Measurements from ENCODE around the gene AVPR1A. TPM values are rescaled to one million over a fixed set of nuclear protein-coding genes. Genes with fewer than 3 reads are reported as not detected.

Gene AVPR1A
- total and polyA plus RNA-seq, 10 of the 15 experiments (the other 5 are each of a cell fraction or from before 2014, with no cell fraction given) = 0.04 to 0.10 TPM; not detected in 8

DNA sequence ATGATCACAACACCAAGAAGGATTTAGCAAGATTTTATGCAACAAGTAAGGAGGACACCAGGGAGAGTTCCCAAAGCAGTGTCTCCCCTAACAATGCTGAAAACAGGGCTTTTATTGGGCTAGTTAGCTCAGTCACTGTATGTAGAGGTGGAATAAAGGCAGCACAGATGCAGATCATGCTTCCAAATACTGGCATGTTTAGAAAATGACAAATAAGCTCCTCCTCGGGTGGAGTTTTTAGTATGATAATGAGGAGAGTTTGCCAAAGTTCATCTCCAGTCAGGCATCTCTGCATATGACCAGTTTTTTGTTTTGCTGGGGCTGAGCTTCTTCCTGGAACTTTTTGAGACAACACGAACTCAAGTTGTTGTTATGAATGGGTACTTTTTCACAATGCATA is 4.4 kb upstream of the AVPR1A start:
- POLR2A ChIA-PET = no interaction called here
- Histone ChIP-seq H4K20me1 (ENCODE audit: control insufficient read depth, insufficient read depth) (no peaks in the 10 kb centered on the region), H3K9ac (ENCODE audit: control insufficient read depth, insufficient read depth, low read length) (no peak overlapping the region), H3K79me2 (ENCODE audit: control insufficient read depth, insufficient read depth, low read length) (no peaks in the 10 kb centered on the region), H3K9me3 (replicated peaks; ENCODE audit: control insufficient read depth, insufficient read depth, low read length) (no peaks in the 10 kb centered on the region; the same call in 2 of the 3 replicates), H3K4me1 (ENCODE audit: control insufficient read depth, insufficient read depth, low read length) (no peaks in the 10 kb centered on the region), H3K27ac (ENCODE audit: control insufficient read depth, insufficient read depth) (no peak overlapping the region), H3K36me3 (ENCODE audit: control insufficient read depth in 2 of 2, insufficient read depth in 2 of 2, low read length in 1 of 2) (no peaks in the 10 kb centered on the region), H2AFZ (ENCODE audit: control insufficient read depth, low read depth, low read length) (no peak overlapping the region), H3K4me2 (ENCODE audit: control insufficient read depth, insufficient read depth) (no peak overlapping the region), H3K4me3 (no peak overlapping the region), H3K27me3 (replicated peaks in 1 of 2; ENCODE audit: control insufficient read depth in 2 of 2, insufficient read depth in 2 of 2, low read length in 1 of 2) (peaks cover 8 to 11% of the 10 kb centered on the region in 2 experiments)
- no peak for TF ChIP-seq SIN3A (IDR thresholded peaks at IDR 0.05; ENCODE audit: low read depth, low read length)
- TF ChIP-seq, protein P1, sequence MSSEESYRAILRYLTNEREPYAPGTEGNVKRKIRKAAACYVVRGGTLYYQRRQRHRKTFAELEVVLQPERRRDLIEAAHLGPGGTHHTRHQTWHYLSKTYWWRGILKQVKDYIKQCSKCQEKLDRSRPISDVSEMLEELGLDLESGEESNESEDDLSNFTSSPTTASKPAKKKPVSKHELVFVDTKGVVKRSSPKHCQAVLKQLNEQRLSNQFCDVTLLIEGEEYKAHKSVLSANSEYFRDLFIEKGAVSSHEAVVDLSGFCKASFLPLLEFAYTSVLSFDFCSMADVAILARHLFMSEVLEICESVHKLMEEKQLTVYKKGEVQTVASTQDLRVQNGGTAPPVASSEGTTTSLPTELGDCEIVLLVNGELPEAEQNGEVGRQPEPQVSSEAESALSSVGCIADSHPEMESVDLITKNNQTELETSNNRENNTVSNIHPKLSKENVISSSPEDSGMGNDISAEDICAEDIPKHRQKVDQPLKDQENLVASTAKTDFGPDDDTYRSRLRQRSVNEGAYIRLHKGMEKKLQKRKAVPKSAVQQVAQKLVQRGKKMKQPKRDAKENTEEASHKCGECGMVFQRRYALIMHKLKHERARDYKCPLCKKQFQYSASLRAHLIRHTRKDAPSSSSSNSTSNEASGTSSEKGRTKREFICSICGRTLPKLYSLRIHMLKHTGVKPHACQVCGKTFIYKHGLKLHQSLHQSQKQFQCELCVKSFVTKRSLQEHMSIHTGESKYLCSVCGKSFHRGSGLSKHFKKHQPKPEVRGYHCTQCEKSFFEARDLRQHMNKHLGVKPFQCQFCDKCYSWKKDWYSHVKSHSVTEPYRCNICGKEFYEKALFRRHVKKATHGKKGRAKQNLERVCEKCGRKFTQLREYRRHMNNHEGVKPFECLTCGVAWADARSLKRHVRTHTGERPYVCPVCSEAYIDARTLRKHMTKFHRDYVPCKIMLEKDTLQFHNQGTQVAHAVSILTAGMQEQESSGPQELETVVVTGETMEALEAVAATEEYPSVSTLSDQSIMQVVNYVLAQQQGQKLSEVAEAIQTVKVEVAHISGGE (CRISPR knock-in tag; IDR thresholded peaks at IDR 0.05) = no peak
- TF ChIP-seq, protein P2, sequence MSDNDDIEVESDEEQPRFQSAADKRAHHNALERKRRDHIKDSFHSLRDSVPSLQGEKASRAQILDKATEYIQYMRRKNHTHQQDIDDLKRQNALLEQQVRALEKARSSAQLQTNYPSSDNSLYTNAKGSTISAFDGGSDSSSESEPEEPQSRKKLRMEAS (IDR thresholded peaks at IDR 0.05; ENCODE audit: low read depth, low read length) = no peak
- TF ChIP-seq TCF3 (IDR thresholded peaks at IDR 0.05; ENCODE audit: borderline replicate concordance, insufficient read depth, low read depth, low read length) = no peak
- TF ChIP-seq, protein P3, sequence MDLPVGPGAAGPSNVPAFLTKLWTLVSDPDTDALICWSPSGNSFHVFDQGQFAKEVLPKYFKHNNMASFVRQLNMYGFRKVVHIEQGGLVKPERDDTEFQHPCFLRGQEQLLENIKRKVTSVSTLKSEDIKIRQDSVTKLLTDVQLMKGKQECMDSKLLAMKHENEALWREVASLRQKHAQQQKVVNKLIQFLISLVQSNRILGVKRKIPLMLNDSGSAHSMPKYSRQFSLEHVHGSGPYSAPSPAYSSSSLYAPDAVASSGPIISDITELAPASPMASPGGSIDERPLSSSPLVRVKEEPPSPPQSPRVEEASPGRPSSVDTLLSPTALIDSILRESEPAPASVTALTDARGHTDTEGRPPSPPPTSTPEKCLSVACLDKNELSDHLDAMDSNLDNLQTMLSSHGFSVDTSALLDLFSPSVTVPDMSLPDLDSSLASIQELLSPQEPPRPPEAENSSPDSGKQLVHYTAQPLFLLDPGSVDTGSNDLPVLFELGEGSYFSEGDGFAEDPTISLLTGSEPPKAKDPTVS (IDR thresholded peaks at IDR 0.05; ENCODE audit: low read depth, low read length) = no peak
- TF ChIP-seq CREM (IDR thresholded peaks at IDR 0.05; ENCODE audit: low read depth) = no peak
- no peak for TF ChIP-seq NFXL1 (IDR thresholded peaks at IDR 0.05; ENCODE audit: borderline replicate concordance)
- no peak for TF ChIP-seq KAT2A (conservative IDR thresholded peaks at IDR 0.05; ENCODE audit: control insufficient read depth, low read depth, low read length)
- TF ChIP-seq BMI1 (IDR thresholded peaks at IDR 0.05; ENCODE audit: borderline replicate concordance) = no peak
- no peak for TF ChIP-seq SPI1 (IDR thresholded peaks at IDR 0.05; ENCODE audit: borderline replicate concordance, insufficient read depth, low read depth, low read length)
- in situ Hi-C loops (cut with MboI) = no loop called here
- ATAC-seq (no peak), DNase-seq (ENCODE audit: low read depth, low spot score) (no peak), FAIRE-seq (no peak)
- CTCF ChIA-PET = interaction anchor here (1.5 kb wide), 1 partner anchor 121 kb away, joined by 3 read pairs; no protein-coding TSS in a partner anchor
- intact Hi-C loops (cut with micrococcal nuclease; ENCODE audit: unreplicated experiment) = no loop called here
- 3% methylated on average over 2 of the region's 2 CpGs for WGBS (ENCODE audit: insufficient coverage, insufficient replicate concordance, low lambda C conversion rate, missing lambda C conversion rate)
- SMC1A ChIA-PET (ENCODE audit: uncharacterized antibody, unreplicated experiment) = no interaction called here
- RAD21 ChIA-PET (ENCODE audit: unreplicated experiment) = no interaction called here
- BruUV-seq (replicated peaks) = no TSS peak
